Measurements from ENCODE around the gene ZNF853.

DNA sequence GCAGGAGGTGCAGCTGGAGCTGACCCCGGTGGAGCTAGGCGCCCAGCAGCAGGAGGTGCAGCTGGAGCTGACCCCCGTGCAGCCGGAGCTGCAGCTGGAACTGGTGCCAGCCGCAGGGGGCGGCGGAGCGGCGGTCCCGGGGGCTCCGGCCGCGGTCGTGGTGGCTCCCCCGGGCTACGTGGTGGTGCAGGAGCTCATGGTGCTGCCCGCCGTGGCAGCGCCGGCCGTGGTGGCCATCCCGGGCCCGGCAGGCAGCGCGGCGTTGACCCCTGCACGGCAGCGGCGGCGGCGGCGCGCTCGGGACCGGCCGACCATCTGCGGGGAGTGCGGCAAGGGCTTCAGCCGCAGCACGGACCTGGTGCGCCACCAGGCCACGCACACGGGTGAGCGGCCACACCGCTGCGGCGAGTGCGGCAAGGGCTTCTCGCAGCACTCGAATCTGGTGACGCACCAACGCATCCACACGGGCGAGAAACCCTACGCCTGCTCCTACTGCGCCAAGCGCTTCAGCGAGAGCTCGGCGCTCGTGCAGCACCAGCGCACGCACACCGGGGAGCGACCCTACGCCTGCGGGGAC lies 6.8 kb downstream of the ZNF853 start:
- TF ChIP-seq CTCF (IDR thresholded peaks at IDR 0.05) (no peak), POLR2AphosphoS5 (IDR thresholded peaks at IDR 0.05) (no peak), POLR2A (IDR thresholded peaks at IDR 0.05) (no peak)

All from stomach (tissue), 4 donors.